Measurements from ENCODE around the gene OTOF. TPM values are rescaled to one million over a fixed set of nuclear protein-coding genes. Genes with fewer than 3 reads are reported as not detected.
A peak's percentile ranks its signal among the peaks of the same experiment; 100 is the strongest.
"Not testable (repeated sequence)": the region's sequence is repeated elsewhere in the genome, so short reads cannot be mapped to it uniquely, and the experiment has no call there.

Gene OTOF
- total RNA-seq, 1 donor from 2014 or later: 0.15 TPM

- DNase-seq (ENCODE audit: low read depth): no peak
Observed at GRCh38 chr2:26480566-26481423, 2.9 kb upstream of the OTOF start.

DNA sequence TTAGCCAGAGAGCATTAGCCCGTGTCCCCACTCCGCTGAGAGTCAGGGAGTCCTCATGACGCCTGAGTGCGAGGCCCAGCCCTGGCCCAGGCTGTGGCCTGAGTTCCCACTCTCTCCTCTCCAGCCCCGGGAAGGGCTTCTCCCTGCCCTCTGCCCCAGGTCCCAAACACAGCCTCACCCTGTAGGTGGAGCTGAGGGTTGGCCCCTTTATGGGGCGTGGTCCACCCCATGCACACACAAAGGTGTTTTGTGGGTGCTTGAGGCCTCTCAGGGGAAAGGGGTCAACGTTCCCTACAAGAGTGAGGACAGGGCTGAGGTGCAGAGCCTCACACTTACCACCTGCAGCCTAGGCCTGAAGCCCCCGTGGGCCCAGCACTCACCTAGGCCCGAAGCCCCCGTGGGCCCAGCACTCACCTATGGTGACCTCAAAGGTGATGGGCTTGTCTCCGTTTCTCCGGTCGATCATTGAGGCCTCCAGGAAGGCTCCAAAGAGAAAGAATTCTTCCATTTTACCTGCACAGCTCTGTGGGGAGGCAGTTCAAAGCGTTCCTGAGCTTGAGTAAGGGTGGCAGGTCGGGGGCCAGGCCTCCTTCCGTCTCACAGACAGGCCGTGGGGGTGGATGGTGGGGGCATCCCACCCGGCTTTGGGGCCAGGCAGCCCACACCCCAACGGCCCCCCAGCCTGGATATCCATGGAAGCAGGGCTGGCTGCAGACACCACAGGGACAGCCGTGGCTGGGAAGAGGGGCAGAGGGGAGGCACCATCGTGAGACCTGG is 2.1 kb upstream of the OTOF start:
- DNase-seq (ENCODE audit: low read depth): no peak

GRCh38 chr2:26479131-26479788 is 1.3 kb upstream of the OTOF start:
- DNase-seq (ENCODE audit: low read depth): no peak

- no peak for DNase-seq (ENCODE audit: low read depth)
Observed at GRCh38 chr2:26478366-26478765, 442 bp upstream of the OTOF start.

DNA sequence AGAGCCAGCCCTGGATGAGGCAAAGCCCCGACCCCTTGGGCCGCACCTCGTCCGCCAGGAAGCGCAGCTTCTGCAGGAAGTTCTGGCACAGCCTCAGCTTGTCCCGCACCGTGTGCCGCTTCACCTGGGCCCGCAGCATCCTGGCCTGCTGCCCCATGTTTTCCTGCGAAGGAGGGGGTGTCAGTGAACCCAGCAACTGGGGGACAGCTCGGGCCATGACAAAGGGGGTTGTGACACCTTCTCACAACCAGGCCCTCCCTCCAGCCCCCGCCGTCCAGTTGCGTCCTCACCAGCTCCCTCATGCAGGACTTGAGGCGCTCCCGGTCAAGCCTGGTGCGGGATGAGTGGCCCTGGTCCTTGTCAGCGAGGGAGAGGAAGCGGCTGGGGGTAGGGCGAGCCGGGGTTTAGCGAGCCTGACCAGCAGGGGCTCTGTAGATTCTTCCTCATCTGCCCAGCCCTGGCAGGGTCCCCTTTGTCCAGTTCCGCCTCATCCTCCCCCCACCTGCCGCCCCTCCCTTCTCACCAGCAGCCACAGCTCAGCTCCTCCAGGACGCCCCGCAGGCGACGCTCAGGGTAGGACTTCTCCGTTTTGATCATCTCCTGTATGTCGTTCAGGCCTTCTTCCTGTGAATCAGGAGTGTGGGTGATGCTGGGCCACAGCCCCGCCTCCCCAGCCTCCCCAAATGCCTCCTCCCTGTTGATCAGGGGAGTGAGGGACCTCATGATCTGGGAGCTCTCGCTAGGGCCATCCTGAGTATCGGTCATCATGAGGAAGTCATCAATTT is 606 bp downstream of the OTOF start:
- no peak for DNase-seq (ENCODE audit: low read depth)

- no peak for DNase-seq (ENCODE audit: low read depth)
Observed at GRCh38 chr2:26475832-26476501, 2.0 kb downstream of the OTOF start.

DNA sequence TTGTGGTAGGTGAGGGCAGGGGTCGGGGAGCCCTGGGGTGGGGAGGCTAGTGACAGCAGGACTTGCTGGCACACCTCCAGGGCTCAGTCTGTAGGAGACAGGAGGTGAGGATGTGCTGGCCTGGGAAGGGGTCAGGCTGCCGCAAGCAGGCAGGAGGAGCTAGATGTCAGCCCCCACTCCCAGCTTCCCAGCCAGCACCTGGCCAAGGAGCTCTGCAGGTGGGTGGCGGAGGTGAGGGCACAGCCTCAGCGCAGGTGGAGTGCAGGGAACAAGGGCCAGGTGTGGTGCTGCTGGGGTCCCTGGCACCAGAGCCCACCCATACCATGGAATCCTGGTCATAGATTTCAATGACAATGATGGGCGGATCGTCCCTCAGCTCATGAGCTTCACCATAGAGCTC is 2.9 kb downstream of the OTOF start:
- no peak for DNase-seq (ENCODE audit: low read depth)

DNA sequence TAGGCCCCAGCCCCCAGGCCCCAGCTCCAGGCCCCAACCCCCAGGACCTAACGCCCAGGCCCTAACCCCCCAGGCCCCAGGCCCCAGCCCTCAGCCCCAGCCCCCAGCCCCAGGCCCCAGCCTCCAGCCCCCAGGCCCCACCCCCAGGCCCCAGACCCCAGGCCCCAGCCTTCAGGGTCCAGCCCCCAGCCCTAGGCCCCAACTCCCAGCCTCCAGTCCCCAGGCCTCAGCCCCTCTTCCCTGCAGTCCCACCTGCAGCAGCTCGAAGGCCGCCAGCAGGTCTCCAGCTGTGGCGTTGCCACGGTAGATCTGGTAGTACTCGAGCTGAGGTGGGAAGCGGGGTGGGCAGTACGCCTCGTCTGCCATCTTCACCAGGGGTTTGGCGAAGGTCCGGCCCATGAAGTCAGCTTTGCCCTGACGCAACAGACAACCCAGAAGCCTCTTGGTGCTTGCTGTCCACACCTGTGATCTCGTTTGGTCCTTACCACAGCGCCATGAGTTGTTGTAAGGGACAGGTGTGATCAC is 3.6 kb downstream of the OTOF start:
- DNase-seq (ENCODE audit: low read depth): no peak

DNA sequence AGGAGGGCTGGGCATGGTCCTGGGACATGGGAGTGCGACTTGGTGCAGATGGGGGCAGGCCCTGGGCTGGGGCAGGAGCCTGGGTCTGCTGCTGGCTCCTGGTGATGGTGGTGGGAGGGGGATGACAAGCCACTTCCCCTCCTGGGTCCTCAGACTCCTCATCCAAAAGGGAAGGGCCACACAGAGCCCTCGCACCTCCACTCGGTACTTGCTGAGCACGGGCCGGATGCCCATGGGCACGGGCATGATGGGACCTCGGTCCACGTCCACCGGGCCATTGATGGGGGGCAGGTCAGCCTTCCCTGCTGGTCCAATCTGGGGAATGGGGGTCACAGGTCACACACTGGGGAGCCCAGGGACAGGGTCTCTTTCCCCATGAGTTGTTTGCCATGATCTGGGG is 4.1 kb downstream of the OTOF start:
- no peak for DNase-seq (ENCODE audit: low read depth)

- DNase-seq (ENCODE audit: low read depth): no peak
Observed at GRCh38 chr2:26472821-26473655, 4.9 kb downstream of the OTOF start.

- no peak for DNase-seq (ENCODE audit: low read depth)
Observed at GRCh38 chr2:26471766-26472706, 5.9 kb downstream of the OTOF start.

GRCh38 chr2:26471289-26471688 is 6.6 kb downstream of the OTOF start:
- no peak for DNase-seq (ENCODE audit: low read depth)

DNA sequence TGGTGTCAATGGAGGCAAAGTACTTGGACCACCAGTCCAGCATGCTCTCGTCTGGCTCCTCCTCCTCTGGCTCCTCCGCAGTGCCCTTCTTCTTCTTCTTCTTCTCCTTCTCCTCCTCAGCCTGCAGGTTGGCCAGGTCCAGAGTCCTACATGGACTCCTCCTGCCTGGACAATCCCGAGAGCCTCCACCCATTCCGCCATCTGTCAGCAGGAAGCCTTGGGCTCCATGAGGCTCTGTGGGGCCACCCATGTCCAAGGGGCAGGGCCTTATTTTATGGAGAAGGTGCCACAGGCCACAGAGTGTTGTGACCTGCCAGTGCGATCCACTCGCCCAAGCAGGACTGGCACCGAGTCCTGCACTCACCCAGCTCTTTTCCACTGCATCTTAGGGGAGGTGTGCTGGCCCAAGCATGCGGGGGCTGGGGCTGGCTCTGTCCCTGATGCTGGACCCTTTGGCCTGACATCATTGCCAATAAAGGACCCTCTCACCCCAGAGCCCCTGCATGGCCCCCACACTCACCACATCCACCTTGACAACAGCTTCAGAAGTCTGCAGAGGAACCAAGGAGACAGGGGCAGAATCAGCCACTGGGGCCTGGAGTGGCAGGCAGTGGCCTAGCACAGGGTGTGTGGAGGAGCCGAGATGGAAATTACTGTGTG is 7.2 kb downstream of the OTOF start:
- no peak for DNase-seq (ENCODE audit: low read depth)

DNA sequence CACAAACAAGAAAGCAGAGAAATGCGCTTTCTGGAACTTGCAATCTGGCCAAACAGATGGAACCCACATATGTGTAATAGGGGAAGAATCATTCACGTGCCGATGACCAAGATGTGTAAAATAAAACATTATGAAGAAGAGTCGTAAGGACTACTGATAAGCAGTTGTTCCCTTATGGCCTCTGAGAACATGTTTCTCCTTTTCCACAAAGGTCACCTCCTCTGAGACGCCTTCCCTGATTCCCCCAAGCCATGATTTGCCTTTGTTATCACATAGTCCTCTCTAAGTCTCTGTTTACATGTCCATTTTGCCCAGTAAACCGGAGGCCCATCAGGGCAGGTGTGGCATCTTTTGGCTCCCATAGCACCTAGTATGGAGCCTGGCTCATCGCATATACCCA is 8.0 kb downstream of the OTOF start:
- DNase-seq (ENCODE audit: low read depth): no peak

DNA sequence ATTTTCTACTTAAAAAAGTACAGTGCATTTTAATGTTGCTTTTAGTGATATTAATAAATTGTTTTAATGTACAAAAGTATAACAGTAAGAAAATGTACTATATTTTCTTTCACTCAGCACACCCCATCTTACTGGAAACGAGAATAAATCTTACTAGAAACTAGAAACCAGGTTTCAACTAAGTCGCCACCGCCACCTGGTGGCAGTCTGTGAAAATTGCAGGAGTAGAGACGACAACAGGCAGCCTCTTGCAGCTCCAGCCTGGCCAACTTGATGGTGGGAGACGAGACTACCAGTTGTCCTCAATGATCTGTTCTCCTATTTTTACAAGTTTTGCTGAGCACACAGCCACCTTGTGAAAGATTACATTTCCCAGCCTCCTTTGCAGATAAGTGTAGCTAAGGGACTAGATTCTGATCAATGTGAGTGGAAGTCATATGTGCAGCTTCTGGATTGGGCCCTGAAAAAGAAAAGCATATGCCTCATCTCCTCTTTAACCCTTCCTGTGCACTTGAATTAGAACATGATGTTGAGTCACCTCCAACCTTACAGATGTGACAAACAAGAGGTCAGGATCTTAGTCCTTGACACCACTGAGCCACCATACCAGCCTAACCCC is 8.7 kb downstream of the OTOF start:
- DNase-seq (ENCODE audit: low read depth): peak; percentile 43

- not testable (repeated sequence) for DNase-seq (ENCODE audit: low read depth)
Observed at GRCh38 chr2:26468544-26468943, 9.4 kb downstream of the OTOF start.

- DNase-seq (ENCODE audit: low read depth): no peak
Observed at GRCh38 chr2:26466662-26467310, 11.1 kb downstream of the OTOF start.
